Stimulated activated CD8-positive, alpha-beta memory T cell treated with anti-CD3 and anti-CD28 coated beads, Interleukin-12 subunit alpha, Interleukin-12 subunit beta, amount 100 ng/mL, for 24 hours (primary cell): Measurements from ENCODE around the gene SUOX.
"Not testable (repeated sequence)": the region's sequence is repeated elsewhere in the genome, so short reads cannot be mapped to it uniquely, and the experiment has no call there.

Experiments used
- DNase-seq: peaks from one replicate; pipeline ENCODE4 v3.0.0-alpha.2; 2020; ENCODE audit errors: extremely low read depth

SUOX gene

GRCh38 chr12:55996715-55997534 lies at the start of gene SUOX:
Gene SUOX, plus strand, starts transcription at chr12:55997276. Its CDS starts 4,946 bp downstream, at chr12:56002222.
- no peak for DNase-seq

GRCh38 chr12:55955344-55955743 lies 41.7 kb upstream of the SUOX start:
- DNase-seq, result no peak

GRCh38 chr12:55955800-55956508 lies 41.1 kb upstream of the SUOX start:
- no peak for DNase-seq

GRCh38 chr12:55957106-55957859 lies 39.8 kb upstream of the SUOX start:
- DNase-seq, result no peak

- DNase-seq, result no peak
Observed at GRCh38 chr12:55963760-55964159, 33.3 kb upstream of the SUOX start.

GRCh38 chr12:55965240-55965639 lies 31.8 kb upstream of the SUOX start:
- no peak for DNase-seq

- DNase-seq, result no peak
Observed at GRCh38 chr12:55965941-55966407, 31.1 kb upstream of the SUOX start, which contains the start of gene PMEL. Gene PMEL, minus strand, starts transcription at chr12:55966042. Its CDS starts 31 bp downstream, at chr12:55966011.

- peak; percentile 75 for DNase-seq
Observed at GRCh38 chr12:55966408-55967281, 30.4 kb upstream of the SUOX start, which contains the start of gene CDK2. Gene CDK2, plus strand, starts transcription at chr12:55966830. Its CDS starts 179 bp downstream, at chr12:55967009.

GRCh38 chr12:55969356-55969755 lies 27.7 kb upstream of the SUOX start:
- DNase-seq, result no peak

GRCh38 chr12:55970775-55971174 lies 26.3 kb upstream of the SUOX start:
- no peak for DNase-seq

GRCh38 chr12:55972042-55972441 lies 25.0 kb upstream of the SUOX start:
- DNase-seq, result no peak

GRCh38 chr12:55972456-55972855 lies 24.6 kb upstream of the SUOX start:
- DNase-seq, result no peak

GRCh38 chr12:55972911-55973598 lies 24.0 kb upstream of the SUOX start:
- no peak for DNase-seq

GRCh38 chr12:55973599-55974307 lies 23.3 kb upstream of the SUOX start, which contains the start of gene RAB5B:
Gene RAB5B, plus strand, starts transcription at chr12:55974078. Its CDS starts 12,883 bp downstream, at chr12:55986961.
- peak; percentile 94 for DNase-seq

GRCh38 chr12:55974308-55974730 lies 22.8 kb upstream of the SUOX start:
- no peak for DNase-seq

- DNase-seq, result no peak
Observed at GRCh38 chr12:55978393-55978792, 18.7 kb upstream of the SUOX start.

- DNase-seq, result no peak
Observed at GRCh38 chr12:55979069-55979468, 18.0 kb upstream of the SUOX start.

- DNase-seq, result not testable (repeated sequence)
Observed at GRCh38 chr12:55981882-55982281, 15.2 kb upstream of the SUOX start.

GRCh38 chr12:55982319-55982936 lies 14.6 kb upstream of the SUOX start:
- DNase-seq, result no peak
